Hepatocyte (in vitro differentiated cells): ENCODE data around the gene DIPK1B. TPM values are rescaled to one million over a fixed set of nuclear protein-coding genes. Genes with fewer than 3 reads are reported as not detected.
"Not testable (repeated sequence)": the region's sequence is repeated elsewhere in the genome, so short reads cannot be mapped to it uniquely, and the experiment has no call there.

Experiments
- DNase-seq: peaks from one replicate; pipeline ENCODE4 v3.0.0-alpha.2; 2016; ENCODE audit warnings: low spot score
- H2AFZ ChIP-seq: fragments of 200-600 bp; sonication (generic); 2 replicates; pipeline ENCODE4 v1.6.0; 2016; ENCODE audit warnings: antibody characterized with exemption, mild to moderate bottlenecking
- H3K27ac ChIP-seq: fragments of 200-600 bp; sonication (generic); 2 replicates; pipeline ENCODE4 v1.5.1; 2016; ENCODE audit warnings: mild to moderate bottlenecking
- H3K27me3 ChIP-seq: fragments of 200-600 bp; sonication (generic); 2 replicates; pipeline ENCODE4 v1.6.1; 2016
- H3K36me3 ChIP-seq: fragments of 200-600 bp; sonication (generic); replicated peaks from 2 replicates; pipeline ENCODE4 v1.5.1; 2016; ENCODE audit warnings: low read depth; ENCODE audit not compliant: insufficient read depth
- H3K4me1 ChIP-seq: fragments of 200-600 bp; sonication (generic); 2 replicates; pipeline ENCODE4 v1.5.1; 2016; ENCODE audit warnings: mild to moderate bottlenecking, moderate library complexity; ENCODE audit not compliant: insufficient read depth
- H3K4me2 ChIP-seq: fragments of 200-600 bp; sonication (generic); 2 replicates; pipeline ENCODE4 v1.6.0; 2016
- H3K4me3 ChIP-seq: fragments of 200-600 bp; sonication (generic); 2 replicates; pipeline ENCODE4 v1.5.1; 2016; ENCODE audit warnings: mild to moderate bottlenecking
- H3K79me2 ChIP-seq: fragments of 200-600 bp; sonication (generic); 2 replicates; pipeline ENCODE4 v1.6.0; 2017; ENCODE audit warnings: mild to moderate bottlenecking
- H3K9me2 ChIP-seq: fragments of 200-600 bp; sonication (generic); replicated peaks from 2 replicates; pipeline ENCODE4 v1.6.0; 2017; ENCODE audit warnings: mild to moderate bottlenecking; ENCODE audit not compliant: insufficient read depth
- H3K9me3 ChIP-seq: fragments of 200-600 bp; sonication (generic); 2 replicates; pipeline ENCODE4 v1.5.1; 2016; ENCODE audit warnings: low read depth, mild to moderate bottlenecking
- H4K20me1 ChIP-seq: fragments of 200-600 bp; sonication (generic); 2 replicates; pipeline ENCODE4 v1.6.0; 2016; ENCODE audit warnings: mild to moderate bottlenecking; ENCODE audit not compliant: insufficient read depth, poor library complexity, severe bottlenecking
- CTCF ChIP-seq: fragments of 200-600 bp; sonication (generic); IDR thresholded peaks from 2 replicates; pipeline ENCODE4 v1.5.1; 2016; ENCODE audit warnings: antibody characterized with exemption, mild to moderate bottlenecking; ENCODE audit not compliant: poor library complexity
- EZH2 ChIP-seq: fragments of 200-600 bp; sonication (generic); IDR thresholded peaks from 2 replicates; pipeline ENCODE4 v1.6.1; 2016; ENCODE audit warnings: antibody characterized with exemption, mild to moderate bottlenecking, borderline replicate concordance
- EZH2phosphoT487 ChIP-seq: fragments of 200-600 bp; sonication (generic); IDR thresholded peaks from one replicate; pipeline ENCODE4 v1.6.1; 2018; ENCODE audit warnings: antibody characterized with exemption, mild to moderate bottlenecking, low read depth, moderate library complexity; ENCODE audit not compliant: unreplicated experiment, severe bottlenecking
- WGBS: methylation state at CpG from one replicate; pipeline ENCODE4 v1.1.6; 2016; ENCODE audit warnings: low lambda C conversion rate; ENCODE audit errors: missing lambda C conversion rate; 5-methylcytosine and 5-hydroxymethylcytosine counted together
- polyA plus RNA-seq: library from polyadenylated mRNA; unstranded; fragments of >200 nt; fragmentation: Nextera tagmentation; extraction: Ambion mirVana; gene quantifications from 2 replicates; pipeline ENCODE4 v1.2.1, GENCODE V29; 2016
- total RNA-seq: library from RNA; depleted of rRNA; stranded (reverse); fragments of >200 nt; gene quantifications from 2 replicates; pipeline ENCODE4 v1.2.3, GENCODE V29; 2014

DIPK1B gene
- total and polyA plus RNA-seq, 2 experiments from 2014 or later = 33.3 to 39.4 TPM

GRCh38 chr9:136709454-136710109 lies 2.8 kb upstream of the DIPK1B start:
- H3K4me1 ChIP-seq = peaks cover 23% of the 10 kb centered on the region
- no peaks in the 10 kb centered on the region for H3K9me3 ChIP-seq
- no peak overlapping the region for H3K27ac ChIP-seq
- H3K36me3 ChIP-seq = no peaks in the 10 kb centered on the region
- peaks cover 15% of the 10 kb centered on the region for H3K79me2 ChIP-seq
- no peaks in the 10 kb centered on the region for H3K27me3 ChIP-seq
- no peak for DNase-seq
- no peak overlapping the region for H3K4me2 ChIP-seq
- TF ChIP-seq CTCF = no peak
- TF ChIP-seq EZH2phosphoT487 = no peak
- no peak for TF ChIP-seq EZH2
- H4K20me1 ChIP-seq = no peaks in the 10 kb centered on the region
- no peak overlapping the region for H2AFZ ChIP-seq
- H3K4me3 ChIP-seq = no peak overlapping the region
- 92% methylated on average over 24 of the region's 24 CpGs for WGBS
- no peaks in the 10 kb centered on the region for H3K9me2 ChIP-seq

- Histone ChIP-seq H2AFZ (no peak overlapping the region), H3K4me1 (peaks cover 25% of the 10 kb centered on the region), H3K9me3 (no peaks in the 10 kb centered on the region), H3K36me3 (no peaks in the 10 kb centered on the region), H3K27me3 (no peaks in the 10 kb centered on the region), H3K4me2 (no peak overlapping the region), H4K20me1 (no peaks in the 10 kb centered on the region), H3K4me3 (no peak overlapping the region), H3K27ac (no peak overlapping the region), H3K9me2 (no peaks in the 10 kb centered on the region), H3K79me2 (peaks cover 22% of the 10 kb centered on the region)
- TF ChIP-seq EZH2phosphoT487 = no peak
- TF ChIP-seq EZH2 = no peak
- no peak for TF ChIP-seq CTCF
- no peak for DNase-seq
- 90% methylated on average over 7 of the region's 7 CpGs for WGBS
These were observed 1.8 kb upstream of the DIPK1B start for GRCh38 chr9:136710543-136710942.

- peaks cover 26% of the 10 kb centered on the region for H3K79me2 ChIP-seq
- peaks cover 25% of the 10 kb centered on the region for H3K4me1 ChIP-seq
- H3K9me2 ChIP-seq, H3K27ac ChIP-seq, H4K20me1 ChIP-seq, H3K36me3 ChIP-seq, DNase-seq, H3K27me3 ChIP-seq, H2AFZ ChIP-seq, H3K9me3 ChIP-seq, H3K4me3 ChIP-seq: not testable (repeated sequence)
- WGBS = 70% methylated on average over 4 of the region's 4 CpGs
- peak overlapping the region; percentile 93 for H3K4me2 ChIP-seq
These were observed 1.1 kb upstream of the DIPK1B start for GRCh38 chr9:136711219-136711648.

GRCh38 chr9:136712690-136713544 lies 545 bp downstream of the DIPK1B start:
- Histone ChIP-seq H4K20me1 (no peaks in the 10 kb centered on the region), H3K36me3 (no peaks in the 10 kb centered on the region), H2AFZ (peak overlapping the region; percentile 78), H3K27ac (no peak overlapping the region), H3K9me3 (no peaks in the 10 kb centered on the region), H3K4me3 (peak overlapping the region; percentile 91), H3K4me2 (peak overlapping the region; percentile 96), H3K9me2 (no peaks in the 10 kb centered on the region), H3K79me2 (peaks cover 34% of the 10 kb centered on the region), H3K27me3 (no peaks in the 10 kb centered on the region), H3K4me1 (peaks cover 25% of the 10 kb centered on the region)
- WGBS = 18% methylated on average over 23 of the region's 56 CpGs
- TF ChIP-seq CTCF (no peak), EZH2phosphoT487 (no peak), EZH2 (no peak)
- DNase-seq = peak; percentile 10
